ENCODE measurements around the gene CCDC192.

DNA sequence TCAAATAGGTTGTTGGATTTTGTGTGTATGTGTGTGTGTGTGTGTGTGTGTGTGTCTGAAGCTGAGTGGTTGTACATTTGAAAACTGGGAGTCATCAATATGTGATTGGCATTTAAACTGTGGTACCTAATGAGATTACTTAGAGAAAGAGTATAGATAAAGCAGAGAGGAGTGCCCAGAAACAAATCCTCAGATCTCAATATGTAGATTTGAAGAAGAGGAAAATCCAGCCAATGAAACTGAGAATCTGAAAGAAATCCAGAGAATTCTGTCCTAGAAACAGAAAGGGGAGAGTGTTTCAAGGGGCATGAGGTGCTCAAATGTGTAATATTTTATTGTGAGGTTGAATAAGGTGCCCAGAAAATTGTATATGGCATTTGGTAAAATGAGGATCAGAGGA, 66.2 kb downstream of the CCDC192 start:
- TF ChIP-seq, protein P1, sequence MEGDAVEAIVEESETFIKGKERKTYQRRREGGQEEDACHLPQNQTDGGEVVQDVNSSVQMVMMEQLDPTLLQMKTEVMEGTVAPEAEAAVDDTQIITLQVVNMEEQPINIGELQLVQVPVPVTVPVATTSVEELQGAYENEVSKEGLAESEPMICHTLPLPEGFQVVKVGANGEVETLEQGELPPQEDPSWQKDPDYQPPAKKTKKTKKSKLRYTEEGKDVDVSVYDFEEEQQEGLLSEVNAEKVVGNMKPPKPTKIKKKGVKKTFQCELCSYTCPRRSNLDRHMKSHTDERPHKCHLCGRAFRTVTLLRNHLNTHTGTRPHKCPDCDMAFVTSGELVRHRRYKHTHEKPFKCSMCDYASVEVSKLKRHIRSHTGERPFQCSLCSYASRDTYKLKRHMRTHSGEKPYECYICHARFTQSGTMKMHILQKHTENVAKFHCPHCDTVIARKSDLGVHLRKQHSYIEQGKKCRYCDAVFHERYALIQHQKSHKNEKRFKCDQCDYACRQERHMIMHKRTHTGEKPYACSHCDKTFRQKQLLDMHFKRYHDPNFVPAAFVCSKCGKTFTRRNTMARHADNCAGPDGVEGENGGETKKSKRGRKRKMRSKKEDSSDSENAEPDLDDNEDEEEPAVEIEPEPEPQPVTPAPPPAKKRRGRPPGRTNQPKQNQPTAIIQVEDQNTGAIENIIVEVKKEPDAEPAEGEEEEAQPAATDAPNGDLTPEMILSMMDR (IDR thresholded peaks at IDR 0.05), result no peak
- TF ChIP-seq NR2C2 (CRISPR knock-in tag; IDR thresholded peaks at IDR 0.05), result no peak
- no peak for TF ChIP-seq TEAD4 (CRISPR knock-in tag; IDR thresholded peaks at IDR 0.05)
- TF ChIP-seq ZNF317 (CRISPR knock-in tag; IDR thresholded peaks at IDR 0.05; ENCODE audit: borderline replicate concordance, low read depth), result no peak
- TF ChIP-seq, protein P2, sequence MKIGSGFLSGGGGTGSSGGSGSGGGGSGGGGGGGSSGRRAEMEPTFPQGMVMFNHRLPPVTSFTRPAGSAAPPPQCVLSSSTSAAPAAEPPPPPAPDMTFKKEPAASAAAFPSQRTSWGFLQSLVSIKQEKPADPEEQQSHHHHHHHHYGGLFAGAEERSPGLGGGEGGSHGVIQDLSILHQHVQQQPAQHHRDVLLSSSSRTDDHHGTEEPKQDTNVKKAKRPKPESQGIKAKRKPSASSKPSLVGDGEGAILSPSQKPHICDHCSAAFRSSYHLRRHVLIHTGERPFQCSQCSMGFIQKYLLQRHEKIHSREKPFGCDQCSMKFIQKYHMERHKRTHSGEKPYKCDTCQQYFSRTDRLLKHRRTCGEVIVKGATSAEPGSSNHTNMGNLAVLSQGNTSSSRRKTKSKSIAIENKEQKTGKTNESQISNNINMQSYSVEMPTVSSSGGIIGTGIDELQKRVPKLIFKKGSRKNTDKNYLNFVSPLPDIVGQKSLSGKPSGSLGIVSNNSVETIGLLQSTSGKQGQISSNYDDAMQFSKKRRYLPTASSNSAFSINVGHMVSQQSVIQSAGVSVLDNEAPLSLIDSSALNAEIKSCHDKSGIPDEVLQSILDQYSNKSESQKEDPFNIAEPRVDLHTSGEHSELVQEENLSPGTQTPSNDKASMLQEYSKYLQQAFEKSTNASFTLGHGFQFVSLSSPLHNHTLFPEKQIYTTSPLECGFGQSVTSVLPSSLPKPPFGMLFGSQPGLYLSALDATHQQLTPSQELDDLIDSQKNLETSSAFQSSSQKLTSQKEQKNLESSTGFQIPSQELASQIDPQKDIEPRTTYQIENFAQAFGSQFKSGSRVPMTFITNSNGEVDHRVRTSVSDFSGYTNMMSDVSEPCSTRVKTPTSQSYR (CRISPR knock-in tag; IDR thresholded peaks at IDR 0.05), result no peak
- TF ChIP-seq, protein P3, sequence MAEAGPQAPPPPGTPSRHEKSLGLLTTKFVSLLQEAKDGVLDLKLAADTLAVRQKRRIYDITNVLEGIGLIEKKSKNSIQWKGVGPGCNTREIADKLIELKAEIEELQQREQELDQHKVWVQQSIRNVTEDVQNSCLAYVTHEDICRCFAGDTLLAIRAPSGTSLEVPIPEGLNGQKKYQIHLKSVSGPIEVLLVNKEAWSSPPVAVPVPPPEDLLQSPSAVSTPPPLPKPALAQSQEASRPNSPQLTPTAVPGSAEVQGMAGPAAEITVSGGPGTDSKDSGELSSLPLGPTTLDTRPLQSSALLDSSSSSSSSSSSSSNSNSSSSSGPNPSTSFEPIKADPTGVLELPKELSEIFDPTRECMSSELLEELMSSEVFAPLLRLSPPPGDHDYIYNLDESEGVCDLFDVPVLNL (CRISPR knock-in tag; IDR thresholded peaks at IDR 0.05; ENCODE audit: borderline replicate concordance, low read depth), result no peak
- TF ChIP-seq, protein P4, sequence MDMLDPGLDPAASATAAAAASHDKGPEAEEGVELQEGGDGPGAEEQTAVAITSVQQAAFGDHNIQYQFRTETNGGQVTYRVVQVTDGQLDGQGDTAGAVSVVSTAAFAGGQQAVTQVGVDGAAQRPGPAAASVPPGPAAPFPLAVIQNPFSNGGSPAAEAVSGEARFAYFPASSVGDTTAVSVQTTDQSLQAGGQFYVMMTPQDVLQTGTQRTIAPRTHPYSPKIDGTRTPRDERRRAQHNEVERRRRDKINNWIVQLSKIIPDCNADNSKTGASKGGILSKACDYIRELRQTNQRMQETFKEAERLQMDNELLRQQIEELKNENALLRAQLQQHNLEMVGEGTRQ (CRISPR knock-in tag; IDR thresholded peaks at IDR 0.05), result no peak
- TF ChIP-seq, protein P5, sequence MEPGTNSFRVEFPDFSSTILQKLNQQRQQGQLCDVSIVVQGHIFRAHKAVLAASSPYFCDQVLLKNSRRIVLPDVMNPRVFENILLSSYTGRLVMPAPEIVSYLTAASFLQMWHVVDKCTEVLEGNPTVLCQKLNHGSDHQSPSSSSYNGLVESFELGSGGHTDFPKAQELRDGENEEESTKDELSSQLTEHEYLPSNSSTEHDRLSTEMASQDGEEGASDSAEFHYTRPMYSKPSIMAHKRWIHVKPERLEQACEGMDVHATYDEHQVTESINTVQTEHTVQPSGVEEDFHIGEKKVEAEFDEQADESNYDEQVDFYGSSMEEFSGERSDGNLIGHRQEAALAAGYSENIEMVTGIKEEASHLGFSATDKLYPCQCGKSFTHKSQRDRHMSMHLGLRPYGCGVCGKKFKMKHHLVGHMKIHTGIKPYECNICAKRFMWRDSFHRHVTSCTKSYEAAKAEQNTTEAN (CRISPR knock-in tag; IDR thresholded peaks at IDR 0.05), result no peak
- TF ChIP-seq GABPB1 (CRISPR knock-in tag; IDR thresholded peaks at IDR 0.05), result no peak
- no peak for TF ChIP-seq CREM (CRISPR knock-in tag; IDR thresholded peaks at IDR 0.05)
- no peak for TF ChIP-seq JUN (CRISPR knock-in tag; IDR thresholded peaks at IDR 0.05)

All from WTC11 (cell line).